PC-9 (cell line): ENCODE results near the gene PRKACG. TPM values are rescaled to one million over a fixed set of nuclear protein-coding genes. Genes with fewer than 3 reads are reported as not detected.

Experiments used
- BruUV-seq: library from RNA; stranded (reverse); fragments of 400-500 nt; replicated peaks from 2 replicates; lab custom pipeline; 2021; lab: Mats Ljungman, UMichigan
- CTCF ChIA-PET: fragments of 300-600 bp; sonication (Branson Sonifier 250); formaldehyde crosslinking; loops from one replicate; lab custom pipeline; 2022; ENCODE audit warnings: antibody characterized with exemption; lab: Charles Lee
- POLR2A ChIA-PET: fragments of 300-600 bp; sonication (Branson Sonifier 250); formaldehyde crosslinking; loops from one replicate; lab custom pipeline; 2022; ENCODE audit warnings: antibody characterized with exemption; ENCODE audit not compliant: unreplicated experiment; lab: Charles Lee
- DNase-seq, 2 experiments: peaks; one replicate each; pipeline versions ENCODE4 v3.0.0 to v3.0.0-alpha.2; 2015 to 2022; ENCODE audit warnings: mixed read lengths in 1 of 2
- H2AFZ ChIP-seq: fragments of 200-600 bp; sonication (generic); 2 replicates; pipeline ENCODE4 v1.8.1; 2017; ENCODE audit warnings: antibody characterized with exemption
- H3F3A ChIP-seq: fragments of 200-600 bp; sonication (generic); 2 replicates; pipeline ENCODE4 v1.8.1; 2017; ENCODE audit warnings: antibody characterized with exemption, mild to moderate bottlenecking, low read depth; ENCODE audit not compliant: insufficient read depth
- H3K27ac ChIP-seq: fragments of 200-600 bp; sonication (generic); 2 replicates; pipeline ENCODE4 v1.6.1; 2016; ENCODE audit warnings: mixed run types
- H3K27me3 ChIP-seq: fragments of 200-600 bp; sonication (generic); 2 replicates; pipeline ENCODE4 v1.6.1; 2016; ENCODE audit warnings: low read depth, mixed run types; ENCODE audit not compliant: insufficient read depth
- H3K36me3 ChIP-seq: fragments of 200-600 bp; sonication (generic); 2 replicates; pipeline ENCODE4 v1.6.1; 2016; ENCODE audit warnings: low read depth, mixed run types
- H3K4me1 ChIP-seq: fragments of 200-600 bp; sonication (generic); replicated peaks from 2 replicates; pipeline ENCODE4 v1.6.1; 2016; ENCODE audit warnings: mixed run types; ENCODE audit not compliant: insufficient read depth
- H3K4me2 ChIP-seq: fragments of 200-600 bp; sonication (generic); 2 replicates; pipeline ENCODE4 v1.6.1; 2017; ENCODE audit warnings: mixed run types
- H3K4me3 ChIP-seq: fragments of 200-600 bp; sonication (generic); 2 replicates; pipeline ENCODE4 v1.6.1; 2016; ENCODE audit warnings: mixed run types
- H3K79me2 ChIP-seq: fragments of 200-600 bp; sonication (generic); 2 replicates; pipeline ENCODE4 v1.6.1; 2017; ENCODE audit warnings: low read depth, mixed run types
- H3K9me2 ChIP-seq: fragments of 200-600 bp; sonication (generic); 2 replicates; pipeline ENCODE4 v1.8.1; 2017; ENCODE audit warnings: mild to moderate bottlenecking; ENCODE audit not compliant: insufficient read depth
- H3K9me3 ChIP-seq: fragments of 200-600 bp; sonication (generic); 2 replicates; pipeline ENCODE4 v1.8.1; 2016; ENCODE audit warnings: low read depth; ENCODE audit not compliant: insufficient read depth
- H4K20me1 ChIP-seq: fragments of 200-600 bp; sonication (generic); 2 replicates; pipeline ENCODE4 v1.8.1; 2017; ENCODE audit not compliant: insufficient read depth
- CTCF ChIP-seq: fragments of 200-600 bp; sonication (generic); conservative IDR thresholded peaks from 2 replicates; pipeline ENCODE4 v1.6.1; 2017; ENCODE audit warnings: mixed run types, antibody characterized with exemption, mild to moderate bottlenecking, moderate library complexity
- EZH2 ChIP-seq: fragments of 200-600 bp; sonication (generic); IDR thresholded peaks from 2 replicates; pipeline ENCODE4 v1.8.0; 2017; ENCODE audit warnings: antibody characterized with exemption, low read depth
- intact Hi-C: fragments of 100-400 bp; cut with micrococcal nuclease; formaldehyde crosslinking; loops from one replicate; pipeline ENCODE4 v1.10.0; 2022; ENCODE audit not compliant: unreplicated experiment
- total RNA-seq: library from RNA; stranded (reverse); gene quantifications from 2 replicates; pipeline ENCODE4 v1.2.3, GENCODE V29; 2021

The PRKACG gene
- total RNA-seq, 1 experiment from 2014 or later, result not detected

- intact Hi-C loops, result no loop called here
- Histone ChIP-seq H3K4me3 (no peak overlapping the region), H3K36me3 (no peaks in the 10 kb centered on the region), H3K4me1 (no peaks in the 10 kb centered on the region), H4K20me1 (no peaks in the 10 kb centered on the region), H3K27me3 (peaks cover 76% of the 10 kb centered on the region), H3K4me2 (no peak overlapping the region), H3K9me3 (no peaks in the 10 kb centered on the region), H2AFZ (no peak overlapping the region), H3K79me2 (no peaks in the 10 kb centered on the region), H3F3A (no peaks in the 10 kb centered on the region), H3K9me2 (no peaks in the 10 kb centered on the region), H3K27ac (no peak overlapping the region)
- no peak for TF ChIP-seq CTCF
- TF ChIP-seq EZH2, result no peak
- DNase-seq, result no peak
- no TSS peak for BruUV-seq
- CTCF ChIA-PET, result no interaction called here
- POLR2A ChIA-PET, result no interaction called here
These were observed 558 bp downstream of the PRKACG start for GRCh38 chr9:69013382-69013727.

GRCh38 chr9:69012696-69013381 lies 1.1 kb downstream of the PRKACG start:
- Histone ChIP-seq H3K79me2 (no peaks in the 10 kb centered on the region), H3K27me3 (peaks cover 76% of the 10 kb centered on the region), H4K20me1 (no peaks in the 10 kb centered on the region), H3K9me3 (no peaks in the 10 kb centered on the region), H3K4me1 (no peaks in the 10 kb centered on the region), H3K4me3 (no peak overlapping the region), H3F3A (no peaks in the 10 kb centered on the region), H3K36me3 (no peaks in the 10 kb centered on the region), H3K9me2 (no peaks in the 10 kb centered on the region), H2AFZ (no peak overlapping the region), H3K27ac (no peak overlapping the region), H3K4me2 (no peak overlapping the region)
- TF ChIP-seq EZH2, result no peak
- no peak for TF ChIP-seq CTCF
- no TSS peak for BruUV-seq
- no peak for DNase-seq
- intact Hi-C loops, result no loop called here
- ChIA-PET POLR2A (no interaction called here), CTCF (no interaction called here)

GRCh38 chr9:69009708-69010107 lies 4.2 kb downstream of the PRKACG start:
- no peak overlapping the region for H3K4me3 ChIP-seq
- H3K4me2 ChIP-seq, result no peak overlapping the region
- ChIA-PET POLR2A (no interaction called here), CTCF (no interaction called here)
- no peaks in the 10 kb centered on the region for H3K9me3 ChIP-seq
- no peak overlapping the region for H3K27ac ChIP-seq
- peaks cover 78% of the 10 kb centered on the region for H3K27me3 ChIP-seq
- no TSS peak for BruUV-seq
- no peaks in the 10 kb centered on the region for H4K20me1 ChIP-seq
- H3K79me2 ChIP-seq, result no peaks in the 10 kb centered on the region
- no peaks in the 10 kb centered on the region for H3K9me2 ChIP-seq
- TF ChIP-seq EZH2 (no peak), CTCF (no peak)
- no peaks in the 10 kb centered on the region for H3F3A ChIP-seq
- DNase-seq, result no peak
- no peak overlapping the region for H2AFZ ChIP-seq
- intact Hi-C loops, result no loop called here
- no peaks in the 10 kb centered on the region for H3K4me1 ChIP-seq
- H3K36me3 ChIP-seq, result no peaks in the 10 kb centered on the region
